ENCODE data around the gene NEK11.

DNA sequence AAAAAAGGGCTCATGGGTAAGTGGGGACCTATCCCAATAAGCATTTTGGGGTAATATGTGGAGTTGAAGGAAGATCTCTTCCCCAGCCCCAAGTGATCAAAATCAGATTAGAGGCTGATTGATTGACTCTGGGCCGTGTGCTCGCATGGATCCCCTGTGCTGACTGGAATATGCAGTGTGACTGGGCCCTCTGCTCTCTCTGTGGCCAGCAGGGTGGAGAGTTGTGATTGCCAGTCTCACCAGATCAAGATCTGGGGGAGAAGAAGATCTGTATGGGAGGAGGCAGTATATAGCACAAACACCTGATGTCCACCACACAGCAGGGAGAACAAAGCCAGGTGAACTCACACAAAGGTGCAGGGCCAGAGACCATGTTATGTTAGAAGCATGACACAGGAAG is 363.7 kb downstream of the NEK11 start:
- TF ChIP-seq, protein P1, sequence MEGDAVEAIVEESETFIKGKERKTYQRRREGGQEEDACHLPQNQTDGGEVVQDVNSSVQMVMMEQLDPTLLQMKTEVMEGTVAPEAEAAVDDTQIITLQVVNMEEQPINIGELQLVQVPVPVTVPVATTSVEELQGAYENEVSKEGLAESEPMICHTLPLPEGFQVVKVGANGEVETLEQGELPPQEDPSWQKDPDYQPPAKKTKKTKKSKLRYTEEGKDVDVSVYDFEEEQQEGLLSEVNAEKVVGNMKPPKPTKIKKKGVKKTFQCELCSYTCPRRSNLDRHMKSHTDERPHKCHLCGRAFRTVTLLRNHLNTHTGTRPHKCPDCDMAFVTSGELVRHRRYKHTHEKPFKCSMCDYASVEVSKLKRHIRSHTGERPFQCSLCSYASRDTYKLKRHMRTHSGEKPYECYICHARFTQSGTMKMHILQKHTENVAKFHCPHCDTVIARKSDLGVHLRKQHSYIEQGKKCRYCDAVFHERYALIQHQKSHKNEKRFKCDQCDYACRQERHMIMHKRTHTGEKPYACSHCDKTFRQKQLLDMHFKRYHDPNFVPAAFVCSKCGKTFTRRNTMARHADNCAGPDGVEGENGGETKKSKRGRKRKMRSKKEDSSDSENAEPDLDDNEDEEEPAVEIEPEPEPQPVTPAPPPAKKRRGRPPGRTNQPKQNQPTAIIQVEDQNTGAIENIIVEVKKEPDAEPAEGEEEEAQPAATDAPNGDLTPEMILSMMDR (IDR thresholded peaks at IDR 0.05), result no peak
- TF ChIP-seq POLR2A (IDR thresholded peaks at IDR 0.05), result no peak
